Ovary (tissue), 9 donors: ENCODE data around the gene EIF3I. TPM values are rescaled to one million over a fixed set of nuclear protein-coding genes. Genes with fewer than 3 reads are reported as not detected.
A peak's percentile ranks its signal among the peaks of the same experiment; 100 is the strongest.

Experiments
- DNase-seq, 5 donors: peaks; one replicate each; pipeline ENCODE4 v3.0.0-alpha.2; 2019 to 2020
- H3K27ac ChIP-seq, 2 donors: fragments of 200-600 bp; one replicate each; pipeline versions ENCODE4 v1.5.1 to v1.8.0; 2019 to 2022
- H3K27me3 ChIP-seq: fragments of 200-600 bp; one replicate; pipeline ENCODE4 v1.8.0; 2022
- H3K36me3 ChIP-seq: fragments of 200-600 bp; sonication (generic); one replicate; pipeline ENCODE4 v1.5.1; 2019
- H3K4me1 ChIP-seq: one replicate; pipeline ENCODE4 v1.8.1; 2013; ENCODE audit warnings: mild to moderate bottlenecking, moderate library complexity; ENCODE audit not compliant: insufficient read depth
- H3K4me3 ChIP-seq: fragments of 200-600 bp; sonication (generic); one replicate; pipeline ENCODE4 v1.5.1; 2017
- H3K9me3 ChIP-seq, 2 donors: fragments of 200-600 bp in 1 of 2; sonication (generic) in 1 of 2; one replicate each; pipeline versions ENCODE4 v1.5.1 to v1.8.1; 2013 to 2019; ENCODE audit warnings: mild to moderate bottlenecking in 1 of 2, moderate library complexity in 1 of 2
- EP300 ChIP-seq: sonication (generic); formaldehyde crosslinking; IDR thresholded peaks from one replicate; pipeline ENCODE4 v1.6.1; 2017; ENCODE audit warnings: antibody characterized with exemption
- POLR2A ChIP-seq: fragments of 450-650 bp; IDR thresholded peaks from one replicate; pipeline ENCODE4 v1.6.1; 2017; ENCODE audit warnings: antibody characterized with exemption, mild to moderate bottlenecking, moderate library complexity
- WGBS, 3 donors: extraction: QIAGEN DNeasy Blood & Tissue Kit in 1 of 3; methylation state at CpG; one replicate each; pipeline versions ENCODE4 v1.1.5 to v1.1.7; 2013 to 2017; 5-methylcytosine and 5-hydroxymethylcytosine counted together
- intact Hi-C, 4 donors: fragments of 100-400 bp; cut with DNase I; formaldehyde crosslinking; loops; one replicate each; pipeline versions ENCODE4 v1.11.0 to v1.15.1; 2022 to 2023
- polyA plus RNA-seq, 2 donors: library from polyadenylated mRNA; stranded (reverse); fragments of 200-250 nt in 1 of 2; fragments of 350-450 nt in 1 of 2; fragmentation: Illumina TruSeq in 1 of 2; extraction: RNeasy Lipid Tissue Mini Kit (QIAGEN cat#74804) in 1 of 2; gene quantifications; one replicate each; pipeline ENCODE4 v1.2.3, GENCODE V29; 2013 to 2014
- total RNA-seq, 7 donors: library from RNA; depleted of rRNA in 2 of 7; stranded (reverse); fragments of >200 nt in 2 of 7; fragmentation: NEBNext Ultra II Directional in 3 of 7; extraction: Animal tissue kit (Norgen Biotek cat#: 25700) in 3 of 7; gene quantifications; one replicate each; pipeline versions ENCODE4 v1.1.0 to v1.2.4, GENCODE V29; 2016 to 2023
- TF ChIP-seq, protein P1 (sequence below), 3 donors: fragments of 450-650 bp in 2 of 3; fragments of 200-600 bp in 1 of 3; IDR thresholded peaks; one replicate each; pipeline versions ENCODE4 v1.5.1 to v1.8.0; 2016 to 2022; ENCODE audit warnings: antibody characterized with exemption in 3 of 3, mild to moderate bottlenecking in 1 of 3
- donor health status: DM: no; HTN: no; CAD: no; lungs with moderate emphysema.
- donor health status: DM: no; HTN: no; CAD: no.
- donor health status: Bipolar disorder and iron deficiency.
- donor health status: DM: yes; HTN: yes; CAD: no.
- donor health status: DM: no; HTN: no; CAD: no.
- donor health status: DM: yes; HTN: yes; CAD: no.

The EIF3I gene
- total and polyA plus RNA-seq, 9 donors = 140 to 272 (median 161) TPM

DNA sequence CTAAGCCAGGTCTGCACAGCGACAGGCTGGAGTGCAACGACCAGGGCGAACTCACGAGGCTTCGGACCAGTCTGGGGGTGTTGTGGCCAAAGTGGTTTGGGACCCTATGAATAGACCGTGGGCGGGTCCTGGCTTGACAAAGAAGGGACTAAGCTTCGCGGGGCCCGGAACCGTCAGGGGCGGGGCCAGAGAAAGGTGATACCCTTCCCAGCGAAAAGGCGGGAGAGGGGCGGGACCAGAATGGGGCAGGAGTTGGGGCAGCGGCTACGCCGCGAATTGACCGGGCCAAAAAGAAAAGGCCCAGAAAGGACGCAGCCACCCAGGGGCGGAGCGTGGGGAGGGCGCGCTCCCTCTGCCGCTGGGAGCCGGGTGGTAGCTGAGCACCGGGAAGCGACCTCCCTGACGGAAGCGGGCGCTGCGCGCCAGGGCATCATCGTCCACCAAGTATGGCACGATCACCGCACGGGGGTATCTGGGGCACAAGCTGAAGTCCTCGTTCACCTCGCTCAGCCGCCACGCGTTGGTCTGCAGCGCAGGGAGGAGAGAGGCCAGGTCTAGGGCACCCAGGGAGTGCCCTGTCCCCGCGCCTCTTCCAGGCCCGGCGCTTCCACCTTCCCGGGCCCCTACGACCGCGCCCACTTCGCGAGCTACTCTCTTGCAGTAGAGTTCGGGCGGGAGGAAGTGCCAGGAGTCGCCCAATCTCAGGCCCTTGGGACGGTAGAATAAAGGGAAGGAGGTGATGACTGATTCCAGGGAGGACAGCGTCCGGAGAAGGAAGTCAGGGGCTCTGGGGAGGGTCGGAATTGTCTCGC is 18.1 kb downstream of the EIF3I start:
- no peaks in the 10 kb centered on the region for H3K36me3 ChIP-seq
- no peaks in the 10 kb centered on the region for H3K9me3 ChIP-seq
- TF ChIP-seq, protein P1, sequence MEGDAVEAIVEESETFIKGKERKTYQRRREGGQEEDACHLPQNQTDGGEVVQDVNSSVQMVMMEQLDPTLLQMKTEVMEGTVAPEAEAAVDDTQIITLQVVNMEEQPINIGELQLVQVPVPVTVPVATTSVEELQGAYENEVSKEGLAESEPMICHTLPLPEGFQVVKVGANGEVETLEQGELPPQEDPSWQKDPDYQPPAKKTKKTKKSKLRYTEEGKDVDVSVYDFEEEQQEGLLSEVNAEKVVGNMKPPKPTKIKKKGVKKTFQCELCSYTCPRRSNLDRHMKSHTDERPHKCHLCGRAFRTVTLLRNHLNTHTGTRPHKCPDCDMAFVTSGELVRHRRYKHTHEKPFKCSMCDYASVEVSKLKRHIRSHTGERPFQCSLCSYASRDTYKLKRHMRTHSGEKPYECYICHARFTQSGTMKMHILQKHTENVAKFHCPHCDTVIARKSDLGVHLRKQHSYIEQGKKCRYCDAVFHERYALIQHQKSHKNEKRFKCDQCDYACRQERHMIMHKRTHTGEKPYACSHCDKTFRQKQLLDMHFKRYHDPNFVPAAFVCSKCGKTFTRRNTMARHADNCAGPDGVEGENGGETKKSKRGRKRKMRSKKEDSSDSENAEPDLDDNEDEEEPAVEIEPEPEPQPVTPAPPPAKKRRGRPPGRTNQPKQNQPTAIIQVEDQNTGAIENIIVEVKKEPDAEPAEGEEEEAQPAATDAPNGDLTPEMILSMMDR (IDR thresholded peaks at IDR 0.05) = peak; percentile 16 to 39 (median 18)
- TF ChIP-seq EP300 (no peak), POLR2A (peak; percentile 60)
- 2 to 3% (median 2%) methylated on average over 54 to 62 of the region's 62 CpGs for WGBS, 3 donors
- intact Hi-C loops = loop anchor here in 1 of 4 donors (10.0 kb wide), 1 partner anchor 124 kb away; the partner anchor contains the start of genes FAM229A and TSSK3
- peak; percentile 82 to 87 (median 86) for DNase-seq
- H3K27ac ChIP-seq = peak overlapping the region; percentile 58 to 86
- no peaks in the 10 kb centered on the region for H3K27me3 ChIP-seq
- H3K4me1 ChIP-seq = peaks cover 9% of the 10 kb centered on the region
- H3K4me3 ChIP-seq = peak overlapping the region; percentile 59

DNA sequence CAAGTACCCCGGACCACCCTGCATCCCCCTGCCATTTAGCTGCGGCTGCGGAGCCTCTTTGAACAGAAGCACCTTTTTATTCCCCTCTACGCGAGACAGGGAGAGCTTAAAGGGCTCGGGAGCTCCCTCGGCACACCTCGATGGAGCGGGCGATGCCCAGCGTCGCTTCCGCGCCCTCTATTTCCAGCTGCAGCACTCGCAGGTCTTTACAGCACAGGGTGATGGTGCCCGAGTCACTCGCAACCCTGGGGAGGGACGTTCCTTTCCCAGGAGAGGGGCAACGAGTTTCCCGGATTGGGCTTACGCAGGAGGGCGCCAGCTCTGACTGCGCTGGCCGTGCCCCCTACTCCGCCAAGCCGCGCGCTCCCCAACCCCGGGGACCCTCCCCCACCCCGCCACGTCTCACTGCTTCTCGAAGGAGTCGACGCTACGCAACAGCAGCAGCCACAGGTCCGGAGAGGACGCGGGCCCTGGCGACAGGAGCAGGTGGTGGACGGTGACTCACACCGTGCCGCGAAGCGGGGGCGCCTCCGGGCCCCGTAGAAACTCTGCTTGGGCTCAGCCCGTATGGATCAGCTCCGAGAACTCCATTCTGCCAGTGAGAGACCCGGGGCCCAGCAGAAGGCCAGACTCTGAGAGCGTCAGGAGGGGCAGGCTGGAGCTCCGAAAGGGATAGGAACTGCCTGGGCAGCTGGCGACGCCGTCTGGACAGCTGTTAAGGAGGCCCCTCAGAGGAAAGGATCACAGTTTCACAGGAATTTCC is 19.0 kb downstream of the EIF3I start:
- H3K4me3 ChIP-seq = peak overlapping the region; percentile 59
- peak overlapping the region; percentile 58 to 86 for H3K27ac ChIP-seq
- DNase-seq = peak; percentile 71 to 77 (median 74)
- H3K9me3 ChIP-seq = no peaks in the 10 kb centered on the region
- intact Hi-C loops = loop anchor here in 1 of 4 donors (10.0 kb wide), 1 partner anchor 124 kb away; the partner anchor contains the start of genes FAM229A and TSSK3
- TF ChIP-seq POLR2A = peak; percentile 43
- TF ChIP-seq, protein P1 (IDR thresholded peaks at IDR 0.05) = no peak
- WGBS, 3 donors = 0 to 1% (median 1%) methylated on average over 49 to 55 of the region's 55 CpGs
- H3K27me3 ChIP-seq = no peaks in the 10 kb centered on the region
- H3K36me3 ChIP-seq = no peaks in the 10 kb centered on the region
- peaks cover 4% of the 10 kb centered on the region for H3K4me1 ChIP-seq

DNA sequence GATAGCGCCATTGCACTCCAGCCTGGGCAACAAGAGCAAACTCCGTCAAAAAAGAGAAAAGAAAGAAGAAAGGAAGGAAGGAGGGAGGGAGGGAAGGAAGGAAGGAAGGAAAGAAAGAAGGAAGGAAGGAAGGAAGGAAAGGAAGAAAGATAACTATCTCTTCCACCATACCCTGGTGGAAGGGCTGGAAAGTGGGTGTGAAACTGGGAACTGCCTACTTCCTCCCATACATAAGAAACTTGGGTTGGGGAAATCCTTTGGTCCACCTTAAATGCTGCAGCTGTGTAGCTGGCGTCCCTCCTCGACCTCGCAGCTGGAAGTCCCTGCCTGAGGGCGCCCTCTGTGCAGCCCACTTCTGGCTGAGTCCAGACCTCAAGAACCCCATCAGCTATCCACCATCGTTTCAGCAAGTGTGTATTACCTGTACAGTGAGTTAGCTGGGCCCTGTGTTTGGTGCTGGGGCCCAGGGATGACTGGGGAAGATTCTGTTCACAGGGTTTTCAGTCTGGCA is 20.2 kb downstream of the EIF3I start:
- Histone ChIP-seq H3K4me3 (no peak overlapping the region), H3K9me3 (no peaks in the 10 kb centered on the region), H3K4me1 (peaks cover 9% of the 10 kb centered on the region), H3K36me3 (no peaks in the 10 kb centered on the region), H3K27me3 (no peaks in the 10 kb centered on the region), H3K27ac (no peak overlapping the region)
- WGBS, 3 donors = 17 to 24% (median 23%) methylated on average over 7 of the region's 7 CpGs
- intact Hi-C loops = loop anchor here in 1 of 4 donors (10.0 kb wide), 1 partner anchor 122 kb away; the partner anchor contains the start of genes FAM229A and TSSK3
- peak in 4 of 5 donors; percentile 42 to 60 (median 50) for DNase-seq
- TF ChIP-seq, protein P1 (IDR thresholded peaks at IDR 0.05) = no peak
- TF ChIP-seq EP300 = no peak
- no peak for TF ChIP-seq POLR2A

DNA sequence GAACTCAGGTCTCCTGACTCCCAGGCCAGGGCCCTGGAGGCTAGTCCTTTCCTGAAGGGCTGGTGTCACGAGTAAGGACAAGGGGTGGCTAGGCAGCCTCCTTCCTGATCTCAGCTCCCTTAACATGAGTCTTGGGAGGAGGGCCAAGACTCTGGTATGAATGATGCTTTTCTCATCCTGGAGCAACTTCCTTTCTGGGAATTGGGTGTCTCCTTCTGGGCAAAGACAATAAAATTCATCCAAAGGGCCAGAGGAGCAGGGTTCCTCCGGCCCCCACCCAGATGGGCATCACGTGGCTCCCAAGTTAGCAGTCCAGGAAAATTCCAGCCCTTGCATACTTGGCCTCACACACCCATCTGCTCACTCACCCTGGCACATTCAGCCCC is 24.7 kb downstream of the EIF3I start, which contains the start of gene FAM167B:
FAM167B (plus strand) TSS at position 335 of the 386 bp plus-strand sequence. CDS start 200 bp downstream, outside the sequence.
- intact Hi-C loops = loop anchor here in 1 of 4 donors (10.0 kb wide), 1 partner anchor 118 kb away; the partner anchor contains the start of genes FAM229A and TSSK3
- peaks cover 14% of the 10 kb centered on the region for H3K4me1 ChIP-seq
- no peaks in the 10 kb centered on the region for H3K27me3 ChIP-seq
- TF ChIP-seq EP300 (peak; percentile 71), POLR2A (no peak)
- TF ChIP-seq, protein P1 (IDR thresholded peaks at IDR 0.05) = no peak
- H3K4me3 ChIP-seq = no peak within 1 kb of the TSS
- no peaks in the 10 kb centered on the region for H3K36me3 ChIP-seq
- H3K27ac ChIP-seq = no peak within 1 kb of the TSS
- WGBS, 3 donors = 29 to 49% (median 43%) methylated on average over 3 of the region's 3 CpGs
- DNase-seq = peak in 1 of 5 donors; percentile 49
- no peaks in the 10 kb centered on the region for H3K9me3 ChIP-seq
